Myocyte (in vitro differentiated cells): ENCODE results near the gene ARHGAP4. TPM values are rescaled to one million over a fixed set of nuclear protein-coding genes. Genes with fewer than 3 reads are reported as not detected.

Source experiments
- DNase-seq: peaks from one replicate; pipeline ENCODE4 v3.0.0-alpha.2; 2012; ENCODE audit warnings: low read depth
- total RNA-seq: library from RNA; depleted of rRNA; stranded (reverse); fragments of >200 nt; gene quantifications from 2 replicates; pipeline ENCODE4 v1.2.3, GENCODE V29; 2014

The ARHGAP4 gene
- total RNA-seq, 1 donor from 2014 or later: 12.8 TPM

DNA sequence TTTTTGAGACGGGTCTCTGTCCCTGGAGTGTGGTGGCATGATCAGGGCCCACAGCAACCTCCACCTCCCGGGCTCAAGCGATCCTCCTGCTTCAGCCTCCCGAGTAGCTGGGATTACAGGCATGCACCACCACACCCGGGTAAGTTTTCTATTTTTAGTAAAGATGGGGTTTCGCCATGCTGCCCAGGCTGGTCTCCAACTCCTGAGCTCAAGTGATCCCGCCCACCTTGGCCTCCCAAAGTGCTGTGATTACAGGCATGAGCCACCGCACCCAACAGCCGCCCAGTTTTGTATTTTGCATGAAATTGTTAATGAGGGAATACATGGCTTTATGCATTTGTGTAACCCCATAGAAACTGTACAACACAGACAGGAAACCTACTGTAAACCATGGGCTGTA is 2.8 kb upstream of the ARHGAP4 start:
- DNase-seq: no peak

DNA sequence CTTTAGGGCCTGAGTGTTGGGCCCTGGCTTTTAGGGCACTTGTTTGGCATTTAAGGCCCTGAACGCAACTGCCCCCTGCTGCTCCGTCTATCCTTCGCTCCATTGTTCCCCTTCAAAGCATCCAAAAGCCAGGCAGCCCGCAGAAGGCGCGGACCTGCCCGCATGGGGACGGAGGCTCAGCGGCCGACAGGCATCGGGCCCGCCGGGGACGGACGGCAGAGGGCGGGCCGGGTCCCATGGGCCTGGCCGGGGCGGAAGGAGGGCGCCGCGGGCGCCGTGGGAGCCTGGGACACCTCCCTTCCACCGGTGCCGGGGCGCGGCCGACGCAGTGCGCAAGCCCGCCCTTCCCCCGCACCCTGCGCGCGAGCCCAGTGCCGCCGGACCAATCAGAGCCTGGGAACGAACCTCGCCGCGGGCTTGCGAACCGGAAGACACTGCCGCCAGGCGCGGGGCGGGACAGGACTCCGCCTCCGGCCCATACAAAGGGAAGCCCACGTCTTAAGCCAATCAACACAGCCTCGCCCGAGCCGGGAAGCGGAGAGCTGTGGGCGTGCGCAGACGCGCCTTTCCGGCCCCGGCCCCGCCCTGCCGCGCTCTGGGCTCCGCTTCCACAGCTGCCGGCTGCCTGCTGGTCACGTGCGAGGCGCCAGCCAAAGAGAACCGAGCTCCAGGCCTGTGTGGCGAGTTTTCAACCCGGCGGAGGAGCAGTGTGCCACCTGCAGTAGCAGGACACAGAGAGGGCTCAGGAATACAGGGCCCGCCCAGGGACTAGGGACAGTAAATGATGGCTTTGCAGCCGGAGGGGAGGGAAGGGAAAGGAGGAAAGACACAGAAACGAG is 2.1 kb upstream of the ARHGAP4 start:
- DNase-seq: peak; percentile 96

- no peak for DNase-seq
Measured at GRCh38 chrX:153927672-153927921, 1.5 kb upstream of the ARHGAP4 start.

- peak; percentile 63 for DNase-seq
Measured at GRCh38 chrX:153926858-153927671, 1.0 kb upstream of the ARHGAP4 start.

DNA sequence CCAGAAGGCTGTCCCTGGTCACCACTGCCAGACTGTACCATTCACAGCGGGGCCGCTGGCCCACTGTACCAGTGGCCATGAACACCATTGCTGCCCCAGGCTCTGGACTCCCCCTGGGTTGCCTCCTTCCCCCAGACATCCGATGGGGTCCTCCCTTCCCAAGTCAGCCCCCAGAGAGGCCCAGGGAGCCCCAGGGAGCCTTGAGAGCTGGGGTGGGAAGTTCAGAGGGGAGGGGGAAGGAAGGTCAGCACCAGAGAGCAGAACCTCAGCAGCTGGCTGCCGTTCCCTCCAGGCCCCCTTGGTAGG is 441 bp upstream of the ARHGAP4 start:
- DNase-seq: no peak

GRCh38 chrX:153925387-153925738 is 701 bp downstream of the ARHGAP4 start:
- DNase-seq: no peak

- DNase-seq: peak; percentile 41
Measured at GRCh38 chrX:153924149-153924861, 1.8 kb downstream of the ARHGAP4 start.

DNA sequence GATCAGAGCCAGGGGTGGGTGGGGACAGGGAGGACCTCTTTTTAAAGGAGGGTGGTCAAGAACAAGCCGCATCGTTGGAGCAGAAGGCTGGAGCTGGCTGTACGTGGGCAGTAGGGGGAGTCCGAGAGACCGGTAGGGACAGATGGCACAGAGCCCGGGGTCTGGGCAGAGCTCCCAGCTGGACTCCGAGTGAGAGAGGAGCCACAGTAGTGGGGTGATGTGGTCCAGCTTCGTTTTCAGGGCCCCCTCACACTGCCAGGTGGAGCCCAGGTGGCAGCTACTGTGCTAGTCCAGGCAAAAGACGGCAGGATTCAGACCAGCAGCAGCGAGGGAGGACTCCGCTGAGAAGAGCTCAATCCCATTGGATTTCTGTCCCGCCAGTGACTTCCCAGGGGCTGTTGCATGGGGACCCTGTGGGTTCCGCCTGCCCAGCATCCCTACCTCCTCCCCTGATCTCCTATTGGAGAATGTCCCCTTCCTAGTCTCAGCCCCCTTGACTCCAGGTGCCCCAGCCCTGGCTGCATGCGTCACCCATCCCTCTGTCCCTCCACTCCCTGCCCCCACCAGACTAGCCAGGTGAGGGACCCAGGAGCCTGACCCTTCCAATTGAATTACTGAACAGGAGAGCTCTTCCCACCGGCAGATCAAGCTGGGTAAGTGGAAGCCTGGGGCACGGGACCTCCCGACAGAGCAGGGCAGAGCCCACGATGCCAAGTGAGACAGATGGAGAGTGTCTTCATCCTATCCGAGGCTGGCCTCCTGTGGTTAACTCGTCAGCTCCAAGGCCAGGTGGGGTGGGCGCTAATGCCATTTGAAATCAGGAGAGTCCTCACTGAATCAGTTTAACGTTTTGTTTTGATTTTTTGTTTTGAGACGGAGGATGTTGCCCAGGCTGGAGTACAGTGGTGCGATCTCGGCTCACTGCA is 2.9 kb downstream of the ARHGAP4 start:
- DNase-seq: peak; percentile 65

GRCh38 chrX:153921511-153922446 is 4.3 kb downstream of the ARHGAP4 start:
- DNase-seq: peak; percentile 79

- DNase-seq: peak; percentile 4
Measured at GRCh38 chrX:153921070-153921469, 5.0 kb downstream of the ARHGAP4 start.

DNA sequence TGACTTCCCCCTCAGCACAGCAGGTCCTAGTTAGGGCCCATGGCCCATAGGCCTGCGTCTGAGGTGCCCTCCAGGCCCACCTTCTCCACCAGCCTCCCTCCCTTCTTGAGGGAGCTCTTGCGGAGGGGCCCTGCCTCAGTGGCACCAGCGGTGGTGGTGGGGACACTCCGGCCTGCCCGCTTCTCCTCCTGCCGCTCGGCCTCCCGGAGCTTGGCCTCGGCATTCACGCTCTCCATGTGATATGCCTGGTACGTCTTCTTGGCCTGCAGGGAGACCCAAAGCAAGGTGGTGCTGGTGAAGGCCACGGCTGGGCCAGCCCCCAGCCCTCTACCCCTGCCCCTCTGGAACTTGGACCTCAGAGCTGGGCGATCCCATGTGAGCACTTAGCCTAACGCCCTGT is 5.5 kb downstream of the ARHGAP4 start:
- no peak for DNase-seq

GRCh38 chrX:153919281-153919680 is 6.8 kb downstream of the ARHGAP4 start:
- no peak for DNase-seq

DNA sequence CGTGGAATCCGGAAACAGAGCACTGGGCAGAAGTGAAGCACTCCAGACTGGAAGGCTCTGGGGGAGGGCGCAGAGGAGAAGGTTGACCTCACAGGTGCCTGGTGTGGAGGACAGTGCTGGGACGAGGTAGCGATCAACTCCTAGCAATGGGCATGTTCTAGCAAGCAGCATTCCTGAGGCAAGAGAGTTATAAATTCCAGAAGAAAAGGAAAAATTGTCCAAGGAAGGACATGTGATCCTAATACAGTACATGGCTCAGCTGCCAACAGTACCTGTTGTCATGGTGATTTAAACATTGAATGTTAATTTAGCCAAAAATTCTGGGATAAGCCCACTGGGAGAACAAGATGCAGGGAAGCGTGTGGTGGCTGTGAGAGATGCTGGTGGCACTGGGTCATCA is 8.2 kb downstream of the ARHGAP4 start:
- no peak for DNase-seq

DNA sequence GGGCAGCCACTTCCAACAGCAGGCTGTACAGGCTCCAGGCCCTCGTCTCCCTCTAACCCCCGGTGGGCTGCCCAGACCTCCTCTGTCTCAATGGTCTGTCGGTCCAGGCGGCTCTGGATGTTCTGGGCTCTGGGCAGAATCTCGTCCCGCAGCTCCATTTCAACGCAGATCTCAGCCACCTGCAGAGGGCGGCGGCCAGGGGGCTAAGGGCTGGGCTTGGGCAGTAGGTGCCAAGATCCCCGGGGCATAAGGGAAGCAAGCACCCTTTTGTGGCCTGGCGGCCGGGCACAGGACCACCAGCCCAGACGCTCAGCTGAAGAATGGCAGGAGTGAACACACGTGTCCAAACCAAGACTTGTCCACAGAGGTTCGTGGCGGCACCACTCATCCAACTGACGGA is 12.4 kb downstream of the ARHGAP4 start:
- DNase-seq: no peak

DNA sequence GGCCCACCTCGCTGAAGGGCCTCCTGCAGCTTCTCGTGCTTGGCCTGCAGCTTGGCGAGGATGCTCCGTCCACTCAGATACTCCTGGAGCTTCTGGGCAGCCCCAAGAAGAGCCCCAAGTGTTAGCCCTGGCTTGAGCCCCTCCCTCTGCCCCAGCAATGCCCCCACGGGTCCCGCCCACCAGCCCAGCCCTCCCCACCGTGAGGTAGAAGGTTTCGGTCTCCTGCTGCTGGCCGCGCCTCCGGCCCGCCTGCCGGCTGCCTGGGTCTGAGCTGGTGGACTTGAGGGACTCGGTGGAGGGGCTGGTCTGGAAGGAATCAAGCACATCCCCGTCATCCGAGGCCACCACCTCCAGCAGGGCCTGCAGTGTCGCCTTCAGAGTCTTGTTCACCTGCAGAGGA is 12.9 kb downstream of the ARHGAP4 start:
- no peak for DNase-seq

GRCh38 chrX:153911798-153912197 is 14.3 kb downstream of the ARHGAP4 start:
- no peak for DNase-seq

DNA sequence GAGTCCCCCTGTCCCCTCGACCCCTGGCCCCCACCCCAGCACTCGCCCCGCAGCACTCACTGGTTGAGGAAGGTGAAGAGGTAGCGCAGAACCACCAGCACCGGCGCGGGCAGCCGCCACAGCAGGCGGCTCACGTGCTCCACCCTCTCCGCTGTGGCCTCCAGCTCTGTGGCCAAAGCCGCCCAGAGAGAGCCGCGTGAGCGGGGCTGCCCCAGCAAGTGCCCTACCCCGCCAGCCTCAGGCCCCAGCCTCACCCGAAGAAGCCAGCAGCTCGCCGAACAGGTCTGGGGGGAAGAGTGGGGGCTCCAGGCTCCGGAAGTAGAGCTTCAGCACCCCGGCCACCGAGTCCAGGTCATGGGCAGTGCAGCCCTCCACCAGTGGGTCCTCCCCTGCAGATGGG is 15.6 kb downstream of the ARHGAP4 start:
- no peak for DNase-seq

- DNase-seq: no peak
Measured at GRCh38 chrX:153909980-153910360, 16.1 kb downstream of the ARHGAP4 start.

GRCh38 chrX:153909024-153909979 is 16.8 kb downstream of the ARHGAP4 start:
- no peak for DNase-seq
